Measurements from ENCODE around the gene DTD1. TPM values are rescaled to one million over a fixed set of nuclear protein-coding genes. Genes with fewer than 3 reads are reported as not detected.
A peak's percentile ranks its signal among the peaks of the same experiment; 100 is the strongest.

The DTD1 gene
- total RNA-seq, 1 donor = 52.1 TPM

DNA sequence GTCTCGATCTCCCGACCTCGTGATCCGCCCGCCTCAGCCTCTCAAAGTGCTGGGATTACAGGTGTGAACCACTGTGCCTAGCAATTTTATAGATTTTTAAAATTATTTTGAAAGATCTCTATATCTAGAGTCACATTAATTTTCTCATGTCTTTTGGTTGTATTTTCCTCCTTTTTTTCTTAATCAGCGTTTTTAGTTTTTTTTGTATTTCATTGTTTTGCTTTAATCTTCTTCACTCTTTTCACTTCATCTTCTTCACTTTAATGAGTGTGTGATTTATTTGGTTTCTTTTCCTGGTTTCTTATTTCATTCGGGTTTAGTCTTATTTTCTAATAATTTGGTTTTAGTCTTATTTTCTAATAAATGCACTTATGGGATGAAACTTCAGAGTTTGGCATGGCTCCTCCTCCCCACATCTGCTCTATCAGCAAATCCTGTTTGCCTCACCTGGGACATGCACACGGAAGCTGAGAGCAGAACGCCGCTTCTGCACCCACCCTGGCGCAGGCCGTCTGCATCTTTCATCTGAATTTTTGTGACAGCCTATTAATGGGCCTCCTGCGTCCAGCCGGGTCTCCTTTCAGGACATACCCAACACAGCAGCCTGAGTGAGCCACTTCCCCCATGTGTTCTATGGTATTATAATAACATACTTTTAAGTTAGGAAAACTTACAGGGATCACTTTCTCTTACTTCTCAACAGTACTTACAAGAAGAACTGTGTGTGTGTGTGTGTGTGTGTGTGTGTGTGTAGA lies 35.5 kb downstream of the DTD1 start:
- Histone ChIP-seq H4K20me1 (ENCODE audit: insufficient read depth, low read length) (peaks cover 3% of the 10 kb centered on the region), H3K4me1 (ENCODE audit: insufficient read depth, low read length) (no peaks in the 10 kb centered on the region), H3K36me3 (ENCODE audit: insufficient read depth, low read length) (peaks cover 2% of the 10 kb centered on the region), H3K27ac (ENCODE audit: low read depth, low read length) (no peak overlapping the region), H3K4me3 (ENCODE audit: insufficient read depth, low read length) (no peak overlapping the region), H3K4me2 (ENCODE audit: insufficient read depth, low read length) (no peak overlapping the region), H3K79me2 (ENCODE audit: insufficient read depth, low read length) (no peaks in the 10 kb centered on the region), H3K27me3 (ENCODE audit: insufficient read depth, low read length) (no peaks in the 10 kb centered on the region), H3K9me3 (ENCODE audit: low read depth, low read length) (no peaks in the 10 kb centered on the region), H2AFZ (ENCODE audit: low read length) (no peak overlapping the region)
- TF ChIP-seq CTCF (IDR thresholded peaks at IDR 0.05; ENCODE audit: extremely low read depth, low read depth, low read length) = no peak
- DNase-seq (ENCODE audit: insufficient read length, low spot score, missing footprints) = no peak

GRCh38 chr20:18624948-18625347 lies 37.1 kb downstream of the DTD1 start:
- no peaks in the 10 kb centered on the region for H3K9me3 ChIP-seq (ENCODE audit: low read depth, low read length)
- H2AFZ ChIP-seq (ENCODE audit: low read length) = no peak overlapping the region
- no peak for TF ChIP-seq CTCF (IDR thresholded peaks at IDR 0.05; ENCODE audit: extremely low read depth, low read depth, low read length)
- no peaks in the 10 kb centered on the region for H3K4me1 ChIP-seq (ENCODE audit: insufficient read depth, low read length)
- peaks cover 4% of the 10 kb centered on the region for H3K36me3 ChIP-seq (ENCODE audit: insufficient read depth, low read length)
- H3K4me3 ChIP-seq (ENCODE audit: insufficient read depth, low read length) = no peak overlapping the region
- H3K4me2 ChIP-seq (ENCODE audit: insufficient read depth, low read length) = no peak overlapping the region
- H3K27me3 ChIP-seq (ENCODE audit: insufficient read depth, low read length) = no peaks in the 10 kb centered on the region
- peaks cover 3% of the 10 kb centered on the region for H4K20me1 ChIP-seq (ENCODE audit: insufficient read depth, low read length)
- no peak for DNase-seq (ENCODE audit: insufficient read length, low spot score, missing footprints)
- H3K27ac ChIP-seq (ENCODE audit: low read depth, low read length) = no peak overlapping the region
- no peaks in the 10 kb centered on the region for H3K79me2 ChIP-seq (ENCODE audit: insufficient read depth, low read length)

DNA sequence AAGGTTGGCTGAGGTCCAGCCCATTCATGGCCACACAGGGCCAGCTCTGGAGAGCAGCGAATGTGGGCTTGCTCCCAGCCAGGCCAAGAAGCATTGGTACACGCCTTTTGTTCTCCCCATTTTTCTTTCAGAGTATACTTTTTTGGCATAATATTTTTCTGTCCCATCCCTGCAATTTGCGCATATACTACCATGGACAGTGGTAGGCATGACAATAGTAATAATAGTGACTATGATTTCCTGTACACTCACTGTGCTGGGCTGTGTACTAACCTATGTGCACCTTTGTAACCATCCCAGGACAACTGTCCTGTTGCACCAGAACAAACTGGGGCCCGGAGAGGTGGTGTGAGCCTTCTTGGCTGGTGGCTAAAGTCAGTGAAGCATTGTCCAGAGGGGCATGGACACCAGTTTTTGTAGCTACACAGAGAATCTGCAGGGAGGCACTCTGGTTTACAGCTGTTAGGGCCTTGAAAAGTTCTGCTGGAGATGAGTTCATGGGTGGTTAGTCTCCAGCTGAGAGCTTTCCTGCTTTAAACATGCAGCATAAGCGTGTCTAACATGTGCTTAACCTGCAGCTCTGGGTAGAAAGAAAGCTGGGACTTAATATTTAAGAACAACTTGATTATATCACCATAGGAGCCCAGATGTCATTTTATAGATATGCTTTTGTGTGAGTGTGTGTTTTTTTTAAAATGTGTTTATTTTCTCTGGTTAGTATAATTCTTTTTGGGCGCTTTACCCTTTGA lies 38.2 kb downstream of the DTD1 start:
- DNase-seq (ENCODE audit: insufficient read length, low spot score, missing footprints) = no peak
- no peak overlapping the region for H3K4me3 ChIP-seq (ENCODE audit: insufficient read depth, low read length)
- H2AFZ ChIP-seq (ENCODE audit: low read length) = no peak overlapping the region
- TF ChIP-seq CTCF (IDR thresholded peaks at IDR 0.05; ENCODE audit: extremely low read depth, low read depth, low read length) = no peak
- H3K36me3 ChIP-seq (ENCODE audit: insufficient read depth, low read length) = peaks cover 4% of the 10 kb centered on the region
- H3K27ac ChIP-seq (ENCODE audit: low read depth, low read length) = no peak overlapping the region
- no peaks in the 10 kb centered on the region for H3K79me2 ChIP-seq (ENCODE audit: insufficient read depth, low read length)
- no peaks in the 10 kb centered on the region for H3K4me1 ChIP-seq (ENCODE audit: insufficient read depth, low read length)
- H3K4me2 ChIP-seq (ENCODE audit: insufficient read depth, low read length) = no peak overlapping the region
- no peaks in the 10 kb centered on the region for H3K9me3 ChIP-seq (ENCODE audit: low read depth, low read length)
- H4K20me1 ChIP-seq (ENCODE audit: insufficient read depth, low read length) = peaks cover 3% of the 10 kb centered on the region
- no peaks in the 10 kb centered on the region for H3K27me3 ChIP-seq (ENCODE audit: insufficient read depth, low read length)

GRCh38 chr20:18628330-18628920 lies 40.6 kb downstream of the DTD1 start:
- DNase-seq (ENCODE audit: insufficient read length, low spot score, missing footprints) = no peak
- Histone ChIP-seq H3K27me3 (ENCODE audit: insufficient read depth, low read length) (no peaks in the 10 kb centered on the region), H3K4me1 (ENCODE audit: insufficient read depth, low read length) (no peaks in the 10 kb centered on the region), H3K27ac (ENCODE audit: low read depth, low read length) (no peak overlapping the region), H3K9me3 (ENCODE audit: low read depth, low read length) (no peaks in the 10 kb centered on the region), H4K20me1 (ENCODE audit: insufficient read depth, low read length) (peaks cover 3% of the 10 kb centered on the region), H3K4me2 (ENCODE audit: insufficient read depth, low read length) (no peak overlapping the region), H3K79me2 (ENCODE audit: insufficient read depth, low read length) (no peaks in the 10 kb centered on the region), H3K4me3 (ENCODE audit: insufficient read depth, low read length) (no peak overlapping the region), H2AFZ (ENCODE audit: low read length) (no peak overlapping the region), H3K36me3 (ENCODE audit: insufficient read depth, low read length) (peaks cover 4% of the 10 kb centered on the region)
- TF ChIP-seq CTCF (IDR thresholded peaks at IDR 0.05; ENCODE audit: extremely low read depth, low read depth, low read length) = peak; percentile 50
